ENCODE measurements around the gene RRBP1.

The RRBP1 gene

GRCh38 chr20:17570347-17571152, 111.5 kb downstream of the RRBP1 start:
- DNase-seq (ENCODE audit: low spot score), result peak; percentile 79

GRCh38 chr20:17569616-17570346, 112.3 kb downstream of the RRBP1 start, which contains the start of gene DSTN:
Gene DSTN (plus strand): TSS chr20:17570075. CDS start chr20:17570209, 134 bp downstream.
- peak; percentile 95 for DNase-seq (ENCODE audit: low spot score)

DNA sequence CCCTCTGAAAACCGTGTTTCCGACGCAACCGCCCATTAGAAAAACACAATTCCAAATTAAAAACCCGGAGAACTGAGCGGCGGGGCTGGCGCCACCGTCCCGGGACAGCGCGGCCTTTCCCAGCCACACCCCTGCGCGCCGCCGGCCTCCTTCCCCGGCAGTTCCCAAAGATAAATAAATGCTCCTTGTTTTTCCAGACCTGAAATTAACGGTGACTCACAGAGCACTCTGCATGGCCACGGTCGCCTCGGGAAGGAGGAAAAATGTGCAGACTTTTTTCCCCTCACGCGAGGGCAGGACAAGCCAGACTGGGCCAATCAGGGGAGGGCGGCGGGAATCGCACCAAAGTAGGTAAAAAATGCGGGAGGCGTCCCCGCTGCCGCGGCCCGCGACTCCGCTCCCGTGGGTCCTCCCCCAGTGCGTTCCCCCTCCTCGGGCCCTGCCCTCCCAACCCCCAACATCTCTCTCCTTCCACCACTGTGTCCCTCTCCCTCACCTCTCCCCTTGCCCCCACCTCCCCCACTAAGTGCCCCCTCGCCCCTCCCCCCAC, 113.0 kb downstream of the RRBP1 start:
- peak; percentile 93 for DNase-seq (ENCODE audit: low spot score)

GRCh38 chr20:17568045-17568788, 113.8 kb downstream of the RRBP1 start:
- no peak for DNase-seq (ENCODE audit: low spot score)

GRCh38 chr20:17566345-17566744, 115.7 kb downstream of the RRBP1 start:
- DNase-seq (ENCODE audit: low spot score), result no peak

DNA sequence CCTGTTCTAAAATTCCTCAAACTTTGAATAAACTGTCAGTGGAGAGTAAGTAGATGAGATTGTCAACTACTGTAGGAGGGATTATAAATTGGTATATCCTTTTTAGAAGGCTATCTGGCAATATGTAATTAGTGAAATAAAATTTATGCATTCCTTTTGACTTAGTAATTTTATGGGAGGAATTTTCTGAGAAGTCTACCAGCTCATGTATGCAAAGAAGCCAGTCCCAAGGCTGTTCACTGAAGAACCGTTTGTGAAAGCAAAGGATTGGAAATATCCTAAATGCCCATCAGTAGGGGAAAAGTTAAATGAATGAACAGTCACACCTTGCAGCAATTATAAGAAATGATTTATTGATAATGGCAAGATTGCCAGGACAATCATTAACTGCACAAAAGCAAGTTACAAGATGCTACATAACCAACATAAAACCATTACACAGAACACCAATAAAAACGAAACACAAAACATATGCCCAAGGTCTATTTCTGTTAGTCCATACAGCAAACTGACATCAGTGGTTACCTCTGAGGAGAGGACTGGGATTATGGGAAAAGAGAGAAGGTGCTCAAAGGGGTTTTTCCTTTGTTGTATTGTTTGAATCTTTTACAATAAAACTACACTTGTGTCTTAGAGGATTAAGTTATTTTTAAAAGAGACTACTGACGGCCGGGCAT, 116.7 kb downstream of the RRBP1 start:
- no peak for DNase-seq (ENCODE audit: low spot score)

All from RKO (cell line).